DOHH2 (cell line): Measurements from ENCODE around the gene TRPM2.
A peak's percentile ranks its signal among the peaks of the same experiment; 100 is the strongest.

Source experiments
- H3F3A ChIP-seq: fragments of 200-600 bp; sonication (generic), shearing (Covaris generic); 2 replicates; pipeline ENCODE4 v1.6.0; 2016; ENCODE audit warnings: antibody characterized with exemption, mild to moderate bottlenecking; ENCODE audit not compliant: control insufficient read depth, insufficient read depth
- H3K27ac ChIP-seq: fragments of 200-600 bp; sonication (generic); 2 replicates; pipeline ENCODE4 v1.5.1; 2014; ENCODE audit warnings: low read depth, mild to moderate bottlenecking, low read length, moderate library complexity
- H3K27me3 ChIP-seq: fragments of 200-600 bp; sonication (generic); 2 replicates; pipeline ENCODE4 v1.6.1; 2014; ENCODE audit warnings: mild to moderate bottlenecking, low read length, mixed read lengths; ENCODE audit not compliant: control insufficient read depth
- H3K36me3 ChIP-seq: fragments of 200-600 bp; sonication (generic); 2 replicates; pipeline ENCODE4 v1.6.1; 2014; ENCODE audit warnings: mild to moderate bottlenecking, low read length, moderate library complexity, mixed read lengths; ENCODE audit not compliant: control insufficient read depth
- H3K4me1 ChIP-seq: fragments of 200-600 bp; sonication (generic); 2 replicates; pipeline ENCODE4 v1.6.1; 2014; ENCODE audit warnings: mild to moderate bottlenecking, low read length, mixed read lengths; ENCODE audit not compliant: control insufficient read depth
- H3K4me2 ChIP-seq: fragments of 200-600 bp; sonication (generic); 2 replicates; pipeline ENCODE4 v1.6.0; 2014; ENCODE audit warnings: mild to moderate bottlenecking, low read length, moderate library complexity
- H3K4me3 ChIP-seq: fragments of 200-600 bp; sonication (generic); 2 replicates; pipeline ENCODE4 v1.5.1; 2014; ENCODE audit warnings: mild to moderate bottlenecking, low read length, mixed read lengths
- H3K79me2 ChIP-seq: fragments of 200-600 bp; sonication (generic); 2 replicates; pipeline ENCODE4 v1.6.1; 2014; ENCODE audit warnings: mild to moderate bottlenecking, low read length, mixed read lengths; ENCODE audit not compliant: control insufficient read depth
- H3K9me2 ChIP-seq: fragments of 200-600 bp; sonication (generic); replicated peaks from 2 replicates; pipeline ENCODE4 v1.6.1; 2014; ENCODE audit warnings: mild to moderate bottlenecking, low read length, mixed read lengths; ENCODE audit not compliant: control insufficient read depth
- H3K9me3 ChIP-seq: fragments of 200-600 bp; sonication (generic); 2 replicates; pipeline ENCODE4 v1.6.1; 2014; ENCODE audit warnings: antibody characterized with exemption, low read length, mixed read lengths; ENCODE audit not compliant: control insufficient read depth, insufficient read depth
- H4K20me1 ChIP-seq: fragments of 200-600 bp; sonication (generic); 2 replicates; pipeline ENCODE4 v1.6.0; 2014; ENCODE audit warnings: low read depth, mild to moderate bottlenecking, antibody characterized with exemption, low read length, moderate library complexity; ENCODE audit not compliant: control insufficient read depth, insufficient read depth
- CTCF ChIP-seq: fragments of 200-600 bp; sonication (generic); IDR thresholded peaks from one replicate; pipeline ENCODE4 v1.5.1; 2014; ENCODE audit warnings: antibody characterized with exemption, mild to moderate bottlenecking, low read depth, low read length; ENCODE audit not compliant: poor library complexity, severe bottlenecking
- EZH2phosphoT487 ChIP-seq: fragments of 200-600 bp; sonication (generic); IDR thresholded peaks from 2 replicates; pipeline ENCODE4 v1.6.1; 2017; ENCODE audit warnings: borderline replicate concordance, mild to moderate bottlenecking, antibody characterized with exemption, low read length, moderate library complexity, mixed read lengths

TRPM2 gene

GRCh38 chr21:44335266-44336059 is 18.0 kb upstream of the TRPM2 start:
- H3K9me3 ChIP-seq, result no peaks in the 10 kb centered on the region
- peaks cover 4% of the 10 kb centered on the region; the same call in 1 of the 2 replicates for H3K36me3 ChIP-seq
- H3K27ac ChIP-seq, result no peak overlapping the region
- no peak overlapping the region for H3K4me3 ChIP-seq
- no peak overlapping the region for H3K4me2 ChIP-seq
- no peaks in the 10 kb centered on the region for H3K79me2 ChIP-seq
- no peaks in the 10 kb centered on the region for H4K20me1 ChIP-seq
- no peak for TF ChIP-seq EZH2phosphoT487
- TF ChIP-seq CTCF, result no peak
- H3K27me3 ChIP-seq, result no peaks in the 10 kb centered on the region
- peaks cover 19% of the 10 kb centered on the region for H3K4me1 ChIP-seq
- H3F3A ChIP-seq, result peaks cover 17% of the 10 kb centered on the region
- no peaks in the 10 kb centered on the region for H3K9me2 ChIP-seq

- no peaks in the 10 kb centered on the region for H3K27me3 ChIP-seq
- no peaks in the 10 kb centered on the region for H3K79me2 ChIP-seq
- TF ChIP-seq CTCF (no peak), EZH2phosphoT487 (no peak)
- peaks cover 20% of the 10 kb centered on the region for H3K4me1 ChIP-seq
- no peaks in the 10 kb centered on the region for H3K9me2 ChIP-seq
- peaks cover 17% of the 10 kb centered on the region for H3F3A ChIP-seq
- H3K27ac ChIP-seq, result no peak overlapping the region
- no peak overlapping the region for H3K4me2 ChIP-seq
- H3K36me3 ChIP-seq, result peaks cover 4% of the 10 kb centered on the region; the same call in 1 of the 2 replicates
- H3K4me3 ChIP-seq, result no peak overlapping the region
- no peaks in the 10 kb centered on the region for H3K9me3 ChIP-seq
- H4K20me1 ChIP-seq, result no peaks in the 10 kb centered on the region
Observed at GRCh38 chr21:44337449-44337848, 16.0 kb upstream of the TRPM2 start.

- no peak for TF ChIP-seq EZH2phosphoT487
- no peak for TF ChIP-seq CTCF
- Histone ChIP-seq H3K79me2 (no peaks in the 10 kb centered on the region), H3K36me3 (peaks cover 4% of the 10 kb centered on the region; the same call in 1 of the 2 replicates), H3F3A (peaks cover 17% of the 10 kb centered on the region), H3K27me3 (no peaks in the 10 kb centered on the region), H3K4me1 (peaks cover 20% of the 10 kb centered on the region), H3K4me3 (peak overlapping the region; percentile 15; the same call in 1 of the 2 replicates), H3K9me2 (no peaks in the 10 kb centered on the region), H3K4me2 (peak overlapping the region; percentile 15), H3K9me3 (no peaks in the 10 kb centered on the region), H4K20me1 (no peaks in the 10 kb centered on the region), H3K27ac (no peak overlapping the region)
Observed at GRCh38 chr21:44337941-44338895, 15.2 kb upstream of the TRPM2 start.
